Measurements from ENCODE around the gene LYST.

LYST gene

DNA sequence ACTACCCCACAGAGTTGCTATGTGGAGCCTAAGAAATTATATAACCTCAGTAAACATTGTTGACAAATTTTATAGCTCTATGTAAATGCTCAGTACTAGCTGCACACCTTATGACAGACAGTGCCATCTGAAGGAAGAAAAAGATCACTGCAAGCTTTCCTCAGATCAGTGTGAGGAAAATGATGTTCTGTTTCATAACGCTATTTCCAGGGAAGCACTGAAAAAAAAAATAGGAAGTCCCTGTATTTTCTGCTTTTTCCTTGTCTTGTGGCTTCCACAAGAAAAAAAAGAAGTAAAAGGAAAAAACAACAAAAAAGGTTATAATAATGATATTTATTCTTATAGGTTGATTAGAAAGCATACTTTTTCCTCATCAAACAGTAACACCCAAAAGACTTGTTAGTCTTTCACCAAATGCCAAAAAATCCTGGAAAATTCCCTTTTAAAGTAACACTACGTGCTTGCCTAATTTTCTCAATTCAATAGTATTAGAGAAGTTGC lies 23.2 kb downstream of the LYST start:
- WGBS, 2 experiments (ENCODE audit: insufficient coverage in 2 of 2) = 86% methylated on average over 1 of the region's 2 CpGs; no CpG with 5 or more reads in 1 of the 2 experiments
- Histone ChIP-seq H3K4me1 (ENCODE audit: control insufficient read depth, insufficient read depth, low read length, poor library complexity, severe bottlenecking) (no peaks in the 10 kb centered on the region), H3K9me3 (ENCODE audit: control insufficient read depth, low read length) (no peaks in the 10 kb centered on the region), H3K27ac (ENCODE audit: low read depth, low read length, severe bottlenecking) (no peak overlapping the region), H3K4me3 (ENCODE audit: extremely low read depth, insufficient read depth, low read length, poor library complexity, severe bottlenecking) (no peak overlapping the region), H3K36me3 (ENCODE audit: control insufficient read depth, insufficient read depth, low read length) (no peaks in the 10 kb centered on the region)

DNA sequence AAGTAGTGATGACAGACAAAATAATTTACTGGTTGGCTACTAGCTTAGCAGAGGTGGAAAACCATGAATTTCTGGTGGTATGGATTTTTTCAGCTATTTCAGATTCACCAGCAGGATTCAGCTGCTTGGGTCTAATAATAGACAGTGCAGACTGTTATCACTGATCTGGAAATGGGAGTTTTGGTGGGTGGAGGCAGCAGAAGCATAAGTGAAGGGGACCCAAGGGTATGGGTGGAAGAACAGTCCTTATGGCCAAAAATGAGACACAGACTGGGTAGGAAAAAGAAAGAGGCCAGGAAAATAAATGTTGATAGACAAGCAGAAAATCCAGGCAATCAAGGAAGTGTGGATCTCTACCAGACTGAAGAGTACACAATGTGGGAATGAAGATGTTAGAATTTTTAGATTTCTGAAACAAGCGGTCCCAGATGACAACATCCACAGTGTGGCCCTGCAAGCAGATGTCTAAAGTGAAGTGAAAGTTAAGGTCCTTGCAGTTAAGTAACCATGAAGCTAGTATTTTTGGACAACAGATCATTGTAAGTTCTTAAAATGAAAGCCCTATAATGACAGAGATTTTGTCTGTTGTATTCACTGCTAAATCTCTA lies 24.7 kb downstream of the LYST start:
- Histone ChIP-seq H3K27ac (ENCODE audit: low read depth, low read length, severe bottlenecking) (no peak overlapping the region), H3K9me3 (ENCODE audit: control insufficient read depth, low read length) (no peaks in the 10 kb centered on the region), H3K36me3 (ENCODE audit: control insufficient read depth, insufficient read depth, low read length) (no peaks in the 10 kb centered on the region), H3K4me1 (ENCODE audit: control insufficient read depth, insufficient read depth, low read length, poor library complexity, severe bottlenecking) (no peaks in the 10 kb centered on the region), H3K4me3 (ENCODE audit: extremely low read depth, insufficient read depth, low read length, poor library complexity, severe bottlenecking) (no peak overlapping the region)
- WGBS, 2 experiments (ENCODE audit: insufficient coverage in 2 of 2) = 100% methylated on average over 1 of the region's 1 CpG

DNA sequence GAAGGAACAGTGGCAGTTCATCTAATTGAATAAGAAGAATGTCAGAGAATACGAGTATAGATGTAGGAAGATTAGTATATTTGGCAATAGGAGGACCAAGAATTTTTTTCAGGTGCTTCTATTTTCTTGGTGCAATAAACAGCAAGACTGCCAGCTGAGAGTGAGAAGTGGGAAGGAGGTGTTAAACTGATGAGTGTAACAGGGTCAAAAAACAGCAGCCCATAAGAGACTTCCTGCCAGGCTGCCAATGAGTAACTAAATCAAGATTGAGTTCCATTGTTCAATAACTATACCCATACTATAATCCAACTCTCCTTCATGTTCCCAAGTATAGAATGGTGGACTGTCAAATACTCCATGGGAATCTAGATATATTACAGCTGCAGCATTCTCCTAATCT lies 28.7 kb downstream of the LYST start:
- Histone ChIP-seq H3K27ac (ENCODE audit: low read depth, low read length, severe bottlenecking) (no peak overlapping the region), H3K4me3 (ENCODE audit: extremely low read depth, insufficient read depth, low read length, poor library complexity, severe bottlenecking) (no peak overlapping the region), H3K4me1 (ENCODE audit: control insufficient read depth, insufficient read depth, low read length, poor library complexity, severe bottlenecking) (no peaks in the 10 kb centered on the region), H3K36me3 (ENCODE audit: control insufficient read depth, insufficient read depth, low read length) (no peaks in the 10 kb centered on the region), H3K9me3 (ENCODE audit: control insufficient read depth, low read length) (no peaks in the 10 kb centered on the region)
- 79 to 87% methylated on average over 1 of the region's 1 CpG for WGBS, 2 experiments (ENCODE audit: insufficient coverage in 2 of 2)

DNA sequence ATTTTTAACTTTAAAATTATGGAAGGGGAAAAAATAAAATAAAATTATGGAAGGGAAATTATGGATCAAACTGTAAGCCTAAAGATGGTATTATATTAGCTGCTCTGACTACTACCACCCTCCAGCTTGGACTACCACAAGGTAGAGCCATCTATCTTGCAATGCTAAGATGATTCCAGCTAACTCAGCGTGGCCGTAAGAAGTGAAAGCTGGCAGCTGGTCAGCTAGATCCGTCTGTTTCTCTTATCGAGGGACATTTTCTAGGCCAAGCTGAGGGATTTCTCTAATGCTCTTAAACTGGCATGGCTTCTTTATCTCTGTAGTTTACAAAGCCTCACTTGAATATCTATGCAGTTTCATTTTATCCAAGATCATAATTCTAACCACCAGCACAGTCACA lies 31.5 kb downstream of the LYST start:
- Histone ChIP-seq H3K4me3 (ENCODE audit: extremely low read depth, insufficient read depth, low read length, poor library complexity, severe bottlenecking) (no peak overlapping the region), H3K36me3 (ENCODE audit: control insufficient read depth, insufficient read depth, low read length) (no peaks in the 10 kb centered on the region), H3K9me3 (ENCODE audit: control insufficient read depth, low read length) (no peaks in the 10 kb centered on the region), H3K27ac (ENCODE audit: low read depth, low read length, severe bottlenecking) (no peak overlapping the region), H3K4me1 (ENCODE audit: control insufficient read depth, insufficient read depth, low read length, poor library complexity, severe bottlenecking) (no peaks in the 10 kb centered on the region)
- WGBS, 2 experiments (ENCODE audit: insufficient coverage in 2 of 2) = 91 to 97% methylated on average over 4 of the region's 4 CpGs

DNA sequence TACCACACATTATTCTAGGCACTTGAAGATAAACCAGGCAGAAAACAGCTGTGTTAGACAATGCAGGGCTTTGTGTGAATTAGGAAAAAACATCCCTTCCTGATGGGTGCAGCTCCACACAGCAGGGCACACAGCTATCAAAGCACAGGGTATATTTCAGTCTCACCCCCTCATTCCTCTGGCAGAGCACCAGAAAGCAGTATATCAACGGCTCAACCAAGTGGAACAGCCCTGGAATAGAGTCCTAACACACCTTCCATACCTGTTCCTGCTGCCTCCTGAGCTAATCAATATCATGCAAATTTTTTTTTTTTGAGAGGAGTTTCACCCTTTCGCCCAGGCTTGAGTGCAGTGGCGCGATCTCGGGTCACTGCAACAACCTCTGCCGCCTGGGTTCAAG lies 32.1 kb downstream of the LYST start:
- Histone ChIP-seq H3K9me3 (ENCODE audit: control insufficient read depth, low read length) (no peaks in the 10 kb centered on the region), H3K4me3 (ENCODE audit: extremely low read depth, insufficient read depth, low read length, poor library complexity, severe bottlenecking) (no peak overlapping the region), H3K4me1 (ENCODE audit: control insufficient read depth, insufficient read depth, low read length, poor library complexity, severe bottlenecking) (no peaks in the 10 kb centered on the region), H3K36me3 (ENCODE audit: control insufficient read depth, insufficient read depth, low read length) (no peaks in the 10 kb centered on the region), H3K27ac (ENCODE audit: low read depth, low read length, severe bottlenecking) (no peak overlapping the region)
- WGBS, 2 experiments (ENCODE audit: insufficient coverage in 2 of 2) = 78% methylated on average over 5 of the region's 6 CpGs; no CpG with 5 or more reads in 1 of the 2 experiments

DNA sequence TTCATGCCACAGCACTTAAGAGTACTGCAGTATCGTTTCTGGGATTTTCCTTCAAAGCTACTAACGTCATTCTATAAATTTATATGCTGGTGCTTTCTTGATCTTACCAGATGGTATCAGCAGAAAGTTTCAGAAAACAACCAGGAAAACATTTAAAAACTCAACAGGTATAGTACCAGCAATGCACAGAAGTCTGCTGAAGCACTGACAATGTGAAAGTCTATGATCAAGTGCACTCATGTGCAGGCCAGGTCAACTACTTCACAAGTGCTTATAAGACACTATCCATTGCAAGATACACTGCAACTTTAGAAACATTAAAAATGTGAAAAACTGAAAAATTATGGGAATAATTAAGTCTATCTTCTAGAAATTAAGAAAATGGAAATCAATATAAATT lies 34.7 kb downstream of the LYST start:
- Histone ChIP-seq H3K4me3 (ENCODE audit: extremely low read depth, insufficient read depth, low read length, poor library complexity, severe bottlenecking) (no peak overlapping the region), H3K4me1 (ENCODE audit: control insufficient read depth, insufficient read depth, low read length, poor library complexity, severe bottlenecking) (no peaks in the 10 kb centered on the region), H3K27ac (ENCODE audit: low read depth, low read length, severe bottlenecking) (no peak overlapping the region), H3K36me3 (ENCODE audit: control insufficient read depth, insufficient read depth, low read length) (no peaks in the 10 kb centered on the region), H3K9me3 (ENCODE audit: control insufficient read depth, low read length) (no peaks in the 10 kb centered on the region)
- WGBS, 2 experiments (ENCODE audit: insufficient coverage in 2 of 2) = 86 to 100% methylated on average over 1 to 2 of the region's 2 CpGs

DNA sequence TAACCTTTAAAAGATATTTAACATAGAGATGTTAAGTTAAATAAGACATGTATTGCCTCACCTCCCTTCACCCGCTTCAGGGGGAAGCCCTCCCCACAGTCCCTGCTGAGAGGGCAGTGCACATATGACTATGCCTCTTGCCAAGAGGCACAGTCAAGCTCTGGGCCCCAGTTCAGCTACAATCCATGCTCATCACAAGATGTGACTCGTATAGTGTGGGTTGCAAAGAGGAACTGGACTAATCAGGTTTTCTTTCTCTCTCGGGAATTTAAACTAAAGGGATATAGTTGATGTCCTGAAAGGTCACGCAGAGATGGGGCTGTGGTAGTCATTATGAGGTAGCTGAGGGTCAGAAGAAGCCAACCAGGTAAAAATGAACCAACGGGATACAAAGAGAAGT lies 35.6 kb downstream of the LYST start:
- Histone ChIP-seq H3K4me1 (ENCODE audit: control insufficient read depth, insufficient read depth, low read length, poor library complexity, severe bottlenecking) (no peaks in the 10 kb centered on the region), H3K4me3 (ENCODE audit: extremely low read depth, insufficient read depth, low read length, poor library complexity, severe bottlenecking) (no peak overlapping the region), H3K36me3 (ENCODE audit: control insufficient read depth, insufficient read depth, low read length) (no peaks in the 10 kb centered on the region), H3K27ac (ENCODE audit: low read depth, low read length, severe bottlenecking) (no peak overlapping the region), H3K9me3 (ENCODE audit: control insufficient read depth, low read length) (no peaks in the 10 kb centered on the region)
- WGBS, 2 experiments (ENCODE audit: insufficient coverage in 2 of 2) = 100% methylated on average over 3 of the region's 5 CpGs; no CpG with 5 or more reads in 1 of the 2 experiments

DNA sequence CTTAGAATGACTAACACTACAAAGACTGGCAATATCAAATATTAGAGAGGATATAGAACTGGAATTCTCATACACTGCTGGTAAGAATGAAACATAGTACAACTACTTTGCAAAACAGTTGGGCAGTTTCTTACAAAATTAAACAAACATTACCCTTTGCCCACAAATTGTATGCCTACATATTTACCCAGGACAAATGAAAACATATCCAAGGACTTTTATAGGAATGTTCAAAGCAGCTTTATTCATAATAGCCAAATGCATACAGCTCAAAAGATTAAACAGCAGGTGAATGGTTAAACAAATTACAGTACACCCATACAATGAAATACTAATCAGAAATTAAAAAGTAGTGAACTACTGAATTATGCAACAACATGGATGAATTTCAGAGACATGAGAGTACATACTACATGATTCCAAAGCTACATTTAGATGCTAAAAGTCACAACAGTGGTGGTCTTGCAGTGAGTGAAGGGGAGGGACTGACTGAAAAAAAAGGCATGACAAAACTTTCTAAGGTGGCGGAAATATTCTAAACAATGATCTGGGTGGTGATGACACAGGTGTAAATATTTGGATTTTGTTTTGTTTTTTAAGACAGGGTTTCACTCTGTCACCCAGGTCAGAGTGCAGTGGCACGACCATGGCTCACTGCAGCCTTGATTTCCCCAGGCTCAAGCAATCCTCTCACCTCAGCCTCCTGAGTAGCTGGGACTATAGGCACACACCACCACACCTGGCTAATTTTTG lies 40.4 kb downstream of the LYST start:
- H3K36me3 ChIP-seq (ENCODE audit: control insufficient read depth, insufficient read depth, low read length) = no peaks in the 10 kb centered on the region
- no peaks in the 10 kb centered on the region for H3K9me3 ChIP-seq (ENCODE audit: control insufficient read depth, low read length)
- no peak overlapping the region for H3K4me3 ChIP-seq (ENCODE audit: extremely low read depth, insufficient read depth, low read length, poor library complexity, severe bottlenecking)
- 100% methylated on average over 1 to 2 of the region's 2 CpGs for WGBS, 2 experiments (ENCODE audit: insufficient coverage in 2 of 2)
- no peak overlapping the region for H3K27ac ChIP-seq (ENCODE audit: low read depth, low read length, severe bottlenecking)
- H3K4me1 ChIP-seq (ENCODE audit: control insufficient read depth, insufficient read depth, low read length, poor library complexity, severe bottlenecking) = no peaks in the 10 kb centered on the region

DNA sequence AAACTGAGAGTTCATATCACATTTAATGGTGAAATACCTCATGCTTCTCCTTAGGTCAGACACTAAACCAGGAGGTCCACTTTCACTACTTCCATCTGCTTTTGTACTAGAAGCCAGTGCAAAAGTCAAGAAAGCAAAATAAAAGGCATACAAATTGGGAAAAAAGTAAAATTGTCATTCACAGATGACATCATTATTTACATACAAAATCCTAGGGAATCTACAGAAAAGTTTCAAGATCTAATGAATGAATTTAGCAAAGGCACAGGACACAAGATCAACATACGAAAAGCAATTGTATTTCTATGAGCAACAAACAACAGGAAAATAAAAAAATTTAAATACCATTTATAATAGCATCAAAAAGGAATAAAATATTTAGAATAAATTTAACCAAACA lies 41.5 kb downstream of the LYST start:
- no CpG with 5 or more reads among the region's 1 CpG for WGBS, 2 experiments (ENCODE audit: insufficient coverage in 2 of 2)
- no peak overlapping the region for H3K27ac ChIP-seq (ENCODE audit: low read depth, low read length, severe bottlenecking)
- H3K4me1 ChIP-seq (ENCODE audit: control insufficient read depth, insufficient read depth, low read length, poor library complexity, severe bottlenecking) = no peaks in the 10 kb centered on the region
- H3K9me3 ChIP-seq (ENCODE audit: control insufficient read depth, low read length) = no peaks in the 10 kb centered on the region
- H3K36me3 ChIP-seq (ENCODE audit: control insufficient read depth, insufficient read depth, low read length) = no peaks in the 10 kb centered on the region
- H3K4me3 ChIP-seq (ENCODE audit: extremely low read depth, insufficient read depth, low read length, poor library complexity, severe bottlenecking) = no peak overlapping the region

DNA sequence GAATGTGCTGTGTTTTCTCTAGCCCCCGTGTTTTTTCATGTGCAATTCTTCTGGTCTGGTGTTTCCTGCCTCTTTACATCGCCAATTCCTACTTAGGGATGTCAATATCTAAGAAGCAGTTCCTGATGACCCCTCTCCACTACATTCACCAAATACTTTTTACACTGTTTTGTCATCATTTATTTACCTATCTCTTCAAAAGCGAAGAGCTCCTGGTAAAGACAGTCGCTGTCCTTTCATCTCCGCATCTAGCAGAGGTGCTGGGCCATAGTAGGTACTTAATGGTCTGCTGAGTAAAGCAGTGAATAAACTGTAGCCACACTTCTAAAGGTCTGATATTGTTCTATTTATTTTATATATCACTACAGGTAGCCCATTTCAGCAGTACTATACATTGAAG lies 43.0 kb downstream of the LYST start:
- no peak overlapping the region for H3K27ac ChIP-seq (ENCODE audit: low read depth, low read length, severe bottlenecking)
- WGBS, 2 experiments (ENCODE audit: insufficient coverage in 2 of 2) = 75 to 100% methylated on average over 2 of the region's 5 CpGs
- no peak overlapping the region for H3K4me3 ChIP-seq (ENCODE audit: extremely low read depth, insufficient read depth, low read length, poor library complexity, severe bottlenecking)
- no peaks in the 10 kb centered on the region for H3K36me3 ChIP-seq (ENCODE audit: control insufficient read depth, insufficient read depth, low read length)
- H3K4me1 ChIP-seq (ENCODE audit: control insufficient read depth, insufficient read depth, low read length, poor library complexity, severe bottlenecking) = no peaks in the 10 kb centered on the region
- H3K9me3 ChIP-seq (ENCODE audit: control insufficient read depth, low read length) = no peaks in the 10 kb centered on the region

DNA sequence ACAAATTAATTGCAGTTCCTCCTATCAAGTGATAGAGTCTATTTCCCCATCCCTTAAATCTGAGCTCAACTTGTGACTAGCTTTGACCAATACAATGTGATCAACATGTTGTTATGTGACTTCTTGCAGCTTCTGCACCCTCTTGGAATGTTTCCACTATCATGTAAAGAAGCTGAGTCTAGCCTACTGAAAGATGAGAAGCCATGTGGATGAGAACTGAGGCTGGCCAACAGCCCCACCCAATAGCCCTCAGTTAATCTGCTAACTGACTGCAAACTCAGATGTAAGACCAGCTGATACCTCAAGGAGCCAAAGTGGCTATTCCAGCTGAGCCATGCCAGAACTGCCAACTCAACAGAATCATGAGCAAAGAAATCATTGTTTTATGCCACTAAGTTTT lies 44.0 kb downstream of the LYST start:
- Histone ChIP-seq H3K9me3 (ENCODE audit: control insufficient read depth, low read length) (no peaks in the 10 kb centered on the region), H3K36me3 (ENCODE audit: control insufficient read depth, insufficient read depth, low read length) (no peaks in the 10 kb centered on the region), H3K27ac (ENCODE audit: low read depth, low read length, severe bottlenecking) (no peak overlapping the region), H3K4me1 (ENCODE audit: control insufficient read depth, insufficient read depth, low read length, poor library complexity, severe bottlenecking) (no peaks in the 10 kb centered on the region), H3K4me3 (ENCODE audit: extremely low read depth, insufficient read depth, low read length, poor library complexity, severe bottlenecking) (no peak overlapping the region)
